ENCODE measurements around the gene HSBP1L1. TPM values are rescaled to one million over a fixed set of nuclear protein-coding genes. Genes with fewer than 3 reads are reported as not detected.

The HSBP1L1 gene
- total RNA-seq: 10 to 100 TPM; 18.3 to 18.6 TPM

DNA sequence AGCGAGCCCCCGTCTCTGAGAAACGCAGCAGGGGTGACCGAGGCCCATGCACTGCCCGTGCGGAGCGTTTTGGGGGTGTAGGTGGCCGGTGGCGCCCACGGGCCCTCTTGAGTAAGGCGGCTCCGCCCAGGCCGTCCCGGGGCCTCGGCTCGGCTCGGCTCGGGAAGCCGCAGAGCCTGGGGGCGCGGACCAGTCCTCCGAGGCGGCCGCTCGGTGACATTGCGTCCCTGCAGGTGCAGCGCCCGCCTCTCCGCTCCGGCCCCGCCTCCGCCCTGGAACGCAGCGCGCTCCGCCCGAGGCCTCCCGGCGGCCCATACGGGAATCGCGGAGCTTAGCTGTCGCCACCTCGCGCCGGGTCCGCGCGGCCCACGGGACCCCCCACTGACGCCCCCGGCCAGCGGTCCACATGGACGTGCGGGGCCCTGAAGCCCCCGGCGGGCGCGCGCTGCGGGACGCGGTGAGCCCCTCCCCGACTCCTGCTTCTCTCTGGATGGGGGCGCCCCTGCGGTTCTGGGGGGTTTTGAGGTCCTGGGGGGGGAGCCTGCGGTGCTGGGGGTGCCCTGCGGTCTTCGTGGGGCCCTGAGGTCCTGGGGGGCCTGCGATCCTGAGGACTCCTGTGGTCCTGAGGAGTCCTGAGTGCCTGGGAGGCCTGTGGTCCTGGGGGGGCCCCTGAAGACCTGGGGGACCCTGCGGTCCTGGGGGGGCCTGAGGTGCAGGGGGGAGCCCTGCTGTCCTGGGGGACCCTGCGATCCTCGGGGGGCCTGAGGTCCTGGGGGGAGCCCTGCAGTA is at the start of gene HSBP1L1:
TSS of gene HSBP1L1 (plus strand) at position 314 of the 789 bp plus-strand sequence. CDS start at position 407, 93 bp downstream.

DNA sequence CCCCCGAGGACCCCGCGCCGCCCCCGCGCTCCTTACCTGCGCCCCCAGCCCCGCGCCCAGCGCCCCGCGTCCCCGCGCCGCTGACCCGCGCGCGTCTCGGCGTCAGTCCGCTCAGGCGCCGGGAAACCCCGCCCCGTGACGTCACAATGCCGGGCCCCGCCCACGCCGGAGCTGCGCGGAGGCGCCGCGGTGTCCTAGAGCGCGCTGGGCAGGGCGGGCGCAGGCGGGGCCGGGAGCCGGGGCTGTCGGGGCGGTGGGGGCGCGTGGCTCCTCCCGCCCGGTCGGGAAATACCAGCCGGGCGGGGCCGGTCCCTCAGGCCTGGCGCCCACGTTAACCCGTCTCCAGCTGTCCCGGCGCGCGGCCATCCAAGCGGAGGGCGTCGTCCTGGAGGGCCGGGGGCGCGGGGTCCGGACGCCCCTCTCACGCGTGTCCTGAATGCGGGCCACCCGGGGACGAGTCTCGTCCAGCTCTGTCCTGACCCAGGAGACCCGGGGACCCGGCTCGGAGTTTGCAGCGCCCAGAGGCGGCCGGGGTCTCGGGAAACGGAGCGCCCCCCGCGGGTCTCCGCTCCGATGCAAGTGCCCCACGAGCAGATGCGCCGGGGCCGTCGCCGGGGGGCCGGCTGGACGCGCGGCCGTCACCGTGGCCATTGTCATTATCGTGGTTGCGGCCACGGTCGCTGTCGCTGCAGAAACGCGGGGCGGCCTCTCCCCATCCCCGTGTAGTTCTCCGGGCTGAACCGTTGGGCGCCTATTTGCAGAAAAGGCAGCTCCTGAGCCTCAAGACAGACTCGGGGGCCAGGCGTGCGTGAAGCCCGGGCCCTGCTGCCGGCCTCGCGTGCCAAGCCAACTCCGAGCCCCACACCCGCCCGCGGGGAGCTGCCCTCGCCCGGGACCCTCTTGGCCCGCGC is 12.6 kb upstream of the HSBP1L1 start, which contains the start of gene SLC66A2:
TSS of gene SLC66A2 (minus strand) at position 109 of the 911 bp plus-strand sequence. CDS start 727 bp downstream, outside the sequence.

GRCh38 chr18:79988451-79989194 is 24.2 kb downstream of the HSBP1L1 start, which contains the start of gene TXNL4A:
Gene TXNL4A (minus strand): TSS chr18:79988563. CDS start chr18:79988392, 171 bp downstream.

Other genes starting within 250 kb of the HSBP1L1 start
- gene KCNG2, start 166.7 kb upstream of the HSBP1L1 start, total RNA-seq: not detected
- 10 to 100 TPM; 31.3 to 32.4 TPM for gene SLC66A2, start 13.0 kb upstream of the HSBP1L1 start, total RNA-seq
- 100 to 1,000 TPM; 110 to 118 TPM for gene TXNL4A, start 23.9 kb downstream of the HSBP1L1 start, total RNA-seq
- gene RBFA, start 69.8 kb downstream of the HSBP1L1 start, total RNA-seq: 10 to 100 TPM; 21.1 to 22.4 TPM
- gene ADNP2, start 144.6 kb downstream of the HSBP1L1 start, total RNA-seq: 10 to 100 TPM; 19.3 to 20.4 TPM